SK-N-SH treated with all-trans-retinoic acid at 6 μM for 48 hours (cell line): ENCODE measurements around the gene PTBP1.

Experiments
- ATAC-seq: fragments of 200-7000 bp; cut with Tn5 transposase; 3 replicates; pipeline ENCODE4 v1.9.1; 2020; ENCODE audit warnings: mild to moderate bottlenecking, moderate library complexity
- ARNTL ChIP-seq: fragments of 450-650 bp; formaldehyde crosslinking; IDR thresholded peaks from 2 replicates; pipeline ENCODE4 v1.5.0; 2020; ENCODE audit warnings: low read depth, mild to moderate bottlenecking, moderate library complexity, borderline replicate concordance
- BACH2 ChIP-seq: fragments of 250-450 bp; sonication (Bioruptor Pico); IDR thresholded peaks from 2 replicates; pipeline ENCODE4 v1.9.0; 2021; ENCODE audit warnings: mild to moderate bottlenecking, borderline replicate concordance
- CREB5 ChIP-seq: fragments of 250-450 bp; sonication (Bioruptor Pico); IDR thresholded peaks from 2 replicates; pipeline ENCODE4 v1.5.1; 2020; ENCODE audit warnings: low read depth, mild to moderate bottlenecking, moderate library complexity
- CSDC2 ChIP-seq: fragments of 250-450 bp; sonication (Bioruptor Pico); IDR thresholded peaks from 2 replicates; pipeline ENCODE4 v1.5.0; 2020; ENCODE audit warnings: mild to moderate bottlenecking, moderate library complexity
- CSRNP3 ChIP-seq: fragments of 250-450 bp; sonication (Bioruptor Pico); IDR thresholded peaks from 2 replicates; pipeline ENCODE4 v1.5.1; 2021; ENCODE audit warnings: mild to moderate bottlenecking, moderate library complexity
- ESRRG ChIP-seq: fragments of 250-450 bp; sonication (Bioruptor Pico); IDR thresholded peaks from 2 replicates; pipeline ENCODE4 v1.6.1; 2021; ENCODE audit warnings: mild to moderate bottlenecking
- GLIS3 ChIP-seq: fragments of 250-450 bp; sonication (Bioruptor Pico); IDR thresholded peaks from 2 replicates; pipeline ENCODE4 v1.5.0; 2020; ENCODE audit warnings: mild to moderate bottlenecking, moderate library complexity
- ISL1 ChIP-seq: fragments of 250-450 bp; sonication (Bioruptor Pico); IDR thresholded peaks from 2 replicates; pipeline ENCODE4 v2.1.2; 2022; ENCODE audit warnings: mild to moderate bottlenecking, moderate library complexity
- OSR1 ChIP-seq: fragments of 250-450 bp; sonication (Bioruptor Pico); IDR thresholded peaks from 2 replicates; pipeline ENCODE4 v1.8.0; 2022; ENCODE audit warnings: moderate library complexity, mild to moderate bottlenecking, inconsistent platforms
- PATZ1 ChIP-seq: fragments of 250-450 bp; sonication (Bioruptor Pico); IDR thresholded peaks from 2 replicates; pipeline ENCODE4 v1.8.0; 2020; ENCODE audit warnings: mild to moderate bottlenecking, moderate library complexity, borderline replicate concordance
- POU6F1 ChIP-seq: fragments of 250-450 bp; sonication (Bioruptor Pico); IDR thresholded peaks from 2 replicates; pipeline ENCODE4 v1.8.0; 2021; ENCODE audit warnings: low read depth, mild to moderate bottlenecking, moderate library complexity, borderline replicate concordance
- PPARA ChIP-seq: fragments of 250-450 bp; sonication (Bioruptor Pico); IDR thresholded peaks from 2 replicates; pipeline ENCODE4 v1.5.0; 2020; ENCODE audit warnings: mild to moderate bottlenecking, borderline replicate concordance
- RARB ChIP-seq: fragments of 250-450 bp; sonication (Bioruptor Pico); IDR thresholded peaks from 2 replicates; pipeline ENCODE4 v1.8.0; 2021; ENCODE audit warnings: mild to moderate bottlenecking, moderate library complexity
- SNAI2 ChIP-seq: fragments of 250-450 bp; sonication (Bioruptor Pico); IDR thresholded peaks from 2 replicates; pipeline ENCODE4 v1.5.0; 2020; ENCODE audit warnings: mild to moderate bottlenecking, moderate library complexity
- TCF4 ChIP-seq: fragments of 250-450 bp; sonication (Bioruptor Pico); IDR thresholded peaks from 2 replicates; pipeline ENCODE4 v1.8.0; 2021; ENCODE audit warnings: mild to moderate bottlenecking, moderate library complexity, borderline replicate concordance
- TSHZ2 ChIP-seq: fragments of 250-450 bp; sonication (Bioruptor Pico); IDR thresholded peaks from 2 replicates; pipeline ENCODE4 v1.5.0; 2020; ENCODE audit warnings: mild to moderate bottlenecking, moderate library complexity
- ZFP3 ChIP-seq: fragments of 250-450 bp; sonication (Bioruptor Pico); IDR thresholded peaks from 2 replicates; pipeline ENCODE4 v1.5.0; 2020; ENCODE audit warnings: mild to moderate bottlenecking, moderate library complexity
- ZFP30 ChIP-seq: fragments of 450-650 bp; formaldehyde crosslinking; IDR thresholded peaks from 2 replicates; pipeline ENCODE4 v1.5.0; 2022; ENCODE audit warnings: mild to moderate bottlenecking, moderate library complexity
- ZNF565 ChIP-seq: fragments of 450-650 bp; formaldehyde crosslinking; conservative IDR thresholded peaks from 2 replicates; pipeline ENCODE4 v1.5.0; 2020; ENCODE audit warnings: low read depth, mild to moderate bottlenecking, moderate library complexity
- ZNF70 ChIP-seq: fragments of 450-650 bp; formaldehyde crosslinking; IDR thresholded peaks from 2 replicates; pipeline ENCODE4 v1.5.0; 2020; ENCODE audit warnings: mild to moderate bottlenecking, moderate library complexity

PTBP1 gene

GRCh38 chr19:792306-792885 lies 4.9 kb upstream of the PTBP1 start:
- no peak for ATAC-seq
- TF ChIP-seq GLIS3 (CRISPR knock-in tag) (no peak), OSR1 (CRISPR knock-in tag) (no peak), SNAI2 (CRISPR knock-in tag) (no peak), ZNF70 (CRISPR knock-in tag) (no peak), ZFP3 (CRISPR knock-in tag) (no peak), POU6F1 (CRISPR knock-in tag) (no peak), PPARA (CRISPR knock-in tag) (no peak), ISL1 (no peak), TCF4 (CRISPR knock-in tag) (no peak), BACH2 (CRISPR knock-in tag) (no peak)

GRCh38 chr19:793806-794205 lies 3.4 kb upstream of the PTBP1 start:
- ATAC-seq = no peak
- TF ChIP-seq SNAI2 (CRISPR knock-in tag) (no peak), ZNF565 (CRISPR knock-in tag) (no peak), PPARA (CRISPR knock-in tag) (no peak), RARB (CRISPR knock-in tag) (no peak), OSR1 (CRISPR knock-in tag) (no peak), TSHZ2 (CRISPR knock-in tag) (no peak), TCF4 (CRISPR knock-in tag) (no peak), PATZ1 (CRISPR knock-in tag) (no peak), BACH2 (CRISPR knock-in tag) (no peak), ESRRG (CRISPR knock-in tag) (no peak), ZNF70 (CRISPR knock-in tag) (no peak), CSRNP3 (CRISPR knock-in tag) (no peak), POU6F1 (CRISPR knock-in tag) (no peak), ZFP3 (CRISPR knock-in tag) (no peak), CSDC2 (no peak), CREB5 (CRISPR knock-in tag) (no peak), ZFP30 (CRISPR knock-in tag) (no peak), ISL1 (no peak), ARNTL (CRISPR knock-in tag) (no peak)
- TF ChIP-seq, all 23 proteins: peak for 0
